HL-60/S4 (cell line): Measurements from ENCODE around the gene CEP68.

Experiments used
- in situ Hi-C: fragments of 300-500 bp; cut with MboI; formaldehyde crosslinking; loops from 2 replicates; pipeline ENCODE4 v1.14.3; 2022; ENCODE audit warnings: low sequenced_read_pairs

CEP68 gene

GRCh38 chr2:65073879-65074565 lies 17.8 kb downstream of the CEP68 start:
- in situ Hi-C loops = no loop called here

GRCh38 chr2:65075176-65075575 lies 19.0 kb downstream of the CEP68 start:
- in situ Hi-C loops = no loop called here

GRCh38 chr2:65075605-65076344 lies 19.6 kb downstream of the CEP68 start:
- in situ Hi-C loops = no loop called here

- in situ Hi-C loops = no loop called here
Measured at GRCh38 chr2:65076345-65076710, 20.1 kb downstream of the CEP68 start.

- in situ Hi-C loops = no loop called here
Measured at GRCh38 chr2:65077898-65078297, 21.7 kb downstream of the CEP68 start.

GRCh38 chr2:65079017-65079416 lies 22.8 kb downstream of the CEP68 start:
- in situ Hi-C loops = no loop called here

GRCh38 chr2:65081232-65081685 lies 25.0 kb downstream of the CEP68 start:
- in situ Hi-C loops = no loop called here

GRCh38 chr2:65085148-65085547 lies 28.9 kb downstream of the CEP68 start:
- in situ Hi-C loops = no loop called here

GRCh38 chr2:65092791-65093190 lies 36.6 kb downstream of the CEP68 start:
- in situ Hi-C loops = no loop called here

- in situ Hi-C loops = no loop called here
Measured at GRCh38 chr2:65093211-65093610, 37.0 kb downstream of the CEP68 start.

- in situ Hi-C loops = no loop called here
Measured at GRCh38 chr2:65096948-65097347, 40.7 kb downstream of the CEP68 start.

GRCh38 chr2:65097844-65098243 lies 41.6 kb downstream of the CEP68 start:
- in situ Hi-C loops = no loop called here

- in situ Hi-C loops = no loop called here
Measured at GRCh38 chr2:65098741-65099140, 42.5 kb downstream of the CEP68 start.

- in situ Hi-C loops = no loop called here
Measured at GRCh38 chr2:65101071-65101470, 44.9 kb downstream of the CEP68 start.

- in situ Hi-C loops = no loop called here
Measured at GRCh38 chr2:65103013-65103715, 46.9 kb downstream of the CEP68 start.

GRCh38 chr2:65107530-65107929 lies 51.3 kb downstream of the CEP68 start:
- in situ Hi-C loops = no loop called here

GRCh38 chr2:65108780-65109179 lies 52.6 kb downstream of the CEP68 start:
- in situ Hi-C loops = no loop called here

GRCh38 chr2:65112633-65113032 lies 56.4 kb downstream of the CEP68 start:
- in situ Hi-C loops = no loop called here

- in situ Hi-C loops = no loop called here
Measured at GRCh38 chr2:65113229-65113628, 57.0 kb downstream of the CEP68 start.

- in situ Hi-C loops = no loop called here
Measured at GRCh38 chr2:65113816-65114215, 57.6 kb downstream of the CEP68 start.

GRCh38 chr2:65114921-65115320 lies 58.7 kb downstream of the CEP68 start:
- in situ Hi-C loops = no loop called here

- in situ Hi-C loops = no loop called here
Measured at GRCh38 chr2:65116645-65117044, 60.4 kb downstream of the CEP68 start.
